H1 (cell line): ENCODE measurements around the gene DPF3. TPM values are rescaled to one million over a fixed set of nuclear protein-coding genes. Genes with fewer than 3 reads are reported as not detected.

Source experiments
- CTCF ChIA-PET: fragments of 300-600 bp; sonication (Branson Sonifier 250); formaldehyde crosslinking; loops from one replicate; lab custom pipeline; 2021; ENCODE audit not compliant: partially characterized antibody; lab: Charles Lee
- POLR2A ChIA-PET: fragments of 300-600 bp; sonication (Branson Sonifier 250); formaldehyde crosslinking; loops from one replicate; lab custom pipeline; 2021; ENCODE audit warnings: inconsistent platforms; ENCODE audit not compliant: partially characterized antibody; lab: Charles Lee
- DNase-seq, 2 experiments: peaks; one replicate each; pipeline versions ENCODE4 v3.0.0 to v3.0.0-alpha.2; 2010 to 2022; ENCODE audit warnings: low spot score in 2 of 2, low read depth in 1 of 2, mixed read lengths in 1 of 2
- FAIRE-seq: peaks from 2 replicates; lab custom pipeline; 2011; peaks lifted over from hg19 to GRCh38; lab: Jason Lieb, UNC
- H2AFZ ChIP-seq: 2 replicates; pipeline ENCODE4 v1.8.1; 2012; ENCODE audit warnings: low read length, inconsistent platforms
- H2AK5ac ChIP-seq: 2 replicates; pipeline ENCODE4 v1.6.1; 2013; ENCODE audit warnings: low read depth, low read length
- H2BK120ac ChIP-seq: replicated peaks from 2 replicates; pipeline ENCODE3; 2013; ENCODE audit warnings: low read depth, low read length, inconsistent platforms
- H2BK12ac ChIP-seq: 2 replicates; pipeline ENCODE4 v1.6.1; 2013; ENCODE audit warnings: low read depth, low read length
- H2BK15ac ChIP-seq: 2 replicates; pipeline ENCODE4 v1.6.1; 2013; ENCODE audit warnings: low read length
- H2BK20ac ChIP-seq: 2 replicates; pipeline ENCODE4 v1.6.1; 2013; ENCODE audit warnings: low read length
- H2BK5ac ChIP-seq: 2 replicates; pipeline ENCODE4 v1.6.1; 2013; ENCODE audit warnings: low read depth, low read length
- H3K14ac ChIP-seq: 2 replicates; pipeline ENCODE4 v1.6.1; 2013; ENCODE audit warnings: inconsistent platforms; ENCODE audit not compliant: insufficient read length
- H3K18ac ChIP-seq: 2 replicates; pipeline ENCODE4 v1.6.1; 2013; ENCODE audit warnings: low read length; ENCODE audit errors: extremely low read depth
- H3K23ac ChIP-seq: 2 replicates; pipeline ENCODE4 v1.6.1; 2013; ENCODE audit warnings: inconsistent platforms; ENCODE audit not compliant: insufficient read length
- H3K23me2 ChIP-seq: 2 replicates; pipeline ENCODE4 v1.6.1; 2013; ENCODE audit warnings: low read depth, low read length
- H3K27ac ChIP-seq: 2 replicates; pipeline ENCODE4 v1.6.1; 2011; ENCODE audit warnings: low read depth, low read length, inconsistent platforms
- H3K27me3 ChIP-seq, 4 experiments: replicated peaks in 1 of 4; 1 replicate in 1 of 4; 2 replicates in 3 of 4; pipeline versions ENCODE4 v1.6.1 to v1.8.1; 2011 to 2013; ENCODE audit warnings: low read length in 3 of 4, mild to moderate bottlenecking in 3 of 4, inconsistent platforms in 2 of 4, mixed read lengths in 2 of 4, moderate library complexity in 1 of 4; ENCODE audit not compliant: control insufficient read depth in 3 of 4, insufficient read depth in 3 of 4; ENCODE audit errors: extremely low read depth in 1 of 4
- H3K36me3 ChIP-seq, 4 experiments: 2 replicates each; pipeline versions ENCODE4 v1.6.1 to v1.8.1; 2011 to 2013; ENCODE audit warnings: mild to moderate bottlenecking in 4 of 4, low read length in 3 of 4, moderate library complexity in 2 of 4, control low read depth in 1 of 4, inconsistent platforms in 1 of 4; ENCODE audit not compliant: insufficient read depth in 4 of 4, control insufficient read depth in 2 of 4
- H3K4ac ChIP-seq: replicated peaks from 2 replicates; pipeline ENCODE3; 2013; ENCODE audit warnings: low read length, low read depth, mixed read lengths, inconsistent platforms; ENCODE audit not compliant: insufficient read length
- H3K4me1 ChIP-seq, 4 experiments: replicated peaks in 1 of 4; 1 replicate in 1 of 4; 2 replicates in 3 of 4; pipeline versions ENCODE4 v1.6.1 to v1.8.1; 2011 to 2013; ENCODE audit warnings: low read length in 3 of 4, inconsistent platforms in 2 of 4, mixed read lengths in 1 of 4; ENCODE audit not compliant: insufficient read depth in 4 of 4, control insufficient read depth in 3 of 4
- H3K4me2 ChIP-seq, 2 experiments: 2 replicates each; pipeline versions ENCODE4 v1.6.1 to v1.8.1; 2011 to 2013; ENCODE audit warnings: low read depth in 2 of 2, low read length in 2 of 2, control low read depth in 1 of 2, inconsistent platforms in 1 of 2, mild to moderate bottlenecking in 1 of 2; ENCODE audit not compliant: insufficient read depth in 1 of 2
- H3K4me3 ChIP-seq, 4 experiments: fragments of 200-600, 300-600 bp in 1 of 4; sonication (generic), shearing (Covaris generic), sonication (Bioruptor Twin) in 1 of 4; 2 replicates each; pipeline versions ENCODE4 v1.5.1 to v1.8.1; 2011 to 2016; ENCODE audit warnings: low read length in 4 of 4, low read depth in 3 of 4, control low read depth in 2 of 4, inconsistent platforms in 2 of 4, mild to moderate bottlenecking in 2 of 4, mixed read lengths in 1 of 4, moderate library complexity in 1 of 4; ENCODE audit not compliant: insufficient read depth in 2 of 4; ENCODE audit errors: extremely low read depth in 1 of 4
- H3K56ac ChIP-seq: replicated peaks from 2 replicates; pipeline ENCODE3; 2013; ENCODE audit warnings: low read depth, mild to moderate bottlenecking, mixed read lengths, low read length, inconsistent platforms; ENCODE audit not compliant: insufficient read length
- H3K79me1 ChIP-seq: 2 replicates; pipeline ENCODE4 v1.6.1; 2013; ENCODE audit warnings: low read depth, low read length, control low read depth
- H3K79me2 ChIP-seq, 2 experiments: 2 replicates each; pipeline versions ENCODE4 v1.6.1 to v1.8.1; 2012 to 2013; ENCODE audit warnings: low read length in 2 of 2, mild to moderate bottlenecking in 2 of 2, inconsistent platforms in 1 of 2; ENCODE audit not compliant: insufficient read depth in 2 of 2, control insufficient read depth in 1 of 2
- H3K9ac ChIP-seq, 4 experiments: replicated peaks in 1 of 4; 1 replicate in 1 of 4; 2 replicates in 3 of 4; pipeline versions ENCODE4 v1.6.1 to v1.8.1; 2011 to 2013; ENCODE audit warnings: low read depth in 3 of 4, low read length in 3 of 4, control low read depth in 2 of 4, mild to moderate bottlenecking in 2 of 4, moderate library complexity in 2 of 4, inconsistent platforms in 1 of 4; ENCODE audit errors: extremely low read depth in 1 of 4
- H3K9me3 ChIP-seq, 2 experiments: 2 replicates each; pipeline versions ENCODE4 v1.6.1 to v1.8.1; 2012 to 2013; ENCODE audit warnings: mild to moderate bottlenecking in 2 of 2, moderate library complexity in 2 of 2, control low read depth in 1 of 2, inconsistent platforms in 1 of 2, low read depth in 1 of 2, low read length in 1 of 2, mixed read lengths in 1 of 2; ENCODE audit not compliant: insufficient read depth in 2 of 2
- H4K20me1 ChIP-seq, 2 experiments: replicated peaks in 1 of 2; 2 replicates each; pipeline versions ENCODE3 to v1.8.1; 2011 to 2013; ENCODE audit warnings: inconsistent platforms in 2 of 2, low read length in 2 of 2, mild to moderate bottlenecking in 1 of 2; ENCODE audit not compliant: insufficient read depth in 2 of 2, control insufficient read depth in 1 of 2
- H4K5ac ChIP-seq: 2 replicates; pipeline ENCODE4 v1.6.1; 2013; ENCODE audit warnings: low read length, low read depth, mixed read lengths, inconsistent platforms; ENCODE audit not compliant: insufficient read length
- H4K8ac ChIP-seq: 2 replicates; pipeline ENCODE4 v1.8.0; 2013; ENCODE audit warnings: mild to moderate bottlenecking, moderate library complexity, low read length, inconsistent platforms; ENCODE audit not compliant: insufficient read depth; ENCODE audit errors: extremely low read depth
- H4K91ac ChIP-seq: replicated peaks from 2 replicates; pipeline ENCODE3; 2013; ENCODE audit warnings: low read length, mixed read lengths, inconsistent platforms; ENCODE audit not compliant: insufficient read length
- BRCA1 ChIP-seq: IDR thresholded peaks from 2 replicates; pipeline ENCODE4 v1.6.1; 2012; ENCODE audit warnings: low read depth, low read length, improper control_type of control experiment
- CBX8 ChIP-seq: fragments of 300-800, 300-1000 bp; sonication (generic); IDR thresholded peaks from 2 replicates; pipeline ENCODE4 v1.7.1; 2016; ENCODE audit warnings: low read depth, low read length, borderline replicate concordance
- E2F6 ChIP-seq: IDR thresholded peaks from 2 replicates; pipeline ENCODE4 v1.6.1; 2012; ENCODE audit warnings: inconsistent platforms
- FOSL1 ChIP-seq: IDR thresholded peaks from 2 replicates; pipeline ENCODE4 v1.6.1; 2011; ENCODE audit warnings: mild to moderate bottlenecking, low read depth, low read length, moderate library complexity; ENCODE audit not compliant: insufficient read depth
- GTF2F1 ChIP-seq: IDR thresholded peaks from 2 replicates; pipeline ENCODE4 v1.6.1; 2012; ENCODE audit warnings: low read depth, low read length, improper control_type of control experiment, borderline replicate concordance
- HDAC6 ChIP-seq: IDR thresholded peaks from one replicate; pipeline ENCODE4 v1.7.1; 2012; ENCODE audit warnings: low read depth, mild to moderate bottlenecking, inconsistent platforms, low read length, moderate library complexity
- USF2 ChIP-seq: IDR thresholded peaks from 2 replicates; pipeline ENCODE4 v1.6.1; 2011; ENCODE audit warnings: low read length, improper control_type of control experiment
- WGBS, 2 experiments: shearing (Covaris generic) in 1 of 2; methylation state at CpG; one replicate each; pipeline versions ENCODE4 v1.1.6 to v1.1.7; 2013 to 2015; ENCODE audit warnings: low lambda C conversion rate in 2 of 2, mixed read lengths in 2 of 2, inconsistent platforms in 1 of 2, low coverage in 1 of 2, missing lambda C conversion rate in 1 of 2; ENCODE audit not compliant: insufficient replicate concordance in 2 of 2, insufficient coverage in 1 of 2, insufficient read length in 1 of 2; ENCODE audit errors: extremely low coverage in 1 of 2, missing lambda C conversion rate in 1 of 2; 5-methylcytosine and 5-hydroxymethylcytosine counted together
- polyA plus RNA-seq, 7 experiments: library from polyadenylated mRNA; depleted of rRNA in 3 of 7; stranded (reverse) in 5 of 7; unstranded in 2 of 7; fragments of >200 nt in 5 of 7; fragments of 200-250 nt in 2 of 7; gene quantifications; 1 replicate in 5 of 7; 2 replicates in 1 of 7; 4 replicates in 1 of 7; pipeline versions ENCODE4 v1.2.1 to v1.2.3, GENCODE V29; 2011 to 2013; ENCODE audit warnings: missing spikeins in 2 of 7, mixed read lengths in 2 of 7
- total RNA-seq: library from RNA; stranded (reverse); fragmentation: NEBNext Ultra II Directional; extraction: Animal tissue kit (Norgen Biotek cat#: 25700); gene quantifications from 2 replicates; pipeline ENCODE4 v1.2.1, GENCODE V29; 2021

The DPF3 gene
- total and polyA plus RNA-seq, 2 of the 8 experiments (the other 6 are each of a cell fraction or from before 2014, with no cell fraction given), result 0.19 TPM; not detected in 1

- Histone ChIP-seq H3K4ac (no peak overlapping the region), H4K8ac (no peak overlapping the region), H2BK5ac (no peak overlapping the region), H3K27me3 (peaks cover 3 to 31% (median 21%) of the 10 kb centered on the region in 4 experiments; a peak in 6 of 7 replicates), H2BK120ac (no peak overlapping the region), H3K79me2 (no peaks in the 10 kb centered on the region), H4K5ac (no peak overlapping the region), H3K23me2 (no peaks in the 10 kb centered on the region; the same call in 1 of the 2 replicates)
- CTCF ChIA-PET, result no interaction called here
- TF ChIP-seq USF2 (no peak), GTF2F1 (no peak), E2F6 (no peak), BRCA1 (no peak), HDAC6 (no peak), FOSL1 (no peak), CBX8 (no peak)
- TF ChIP-seq, all 59 proteins: peak for 0
- H3K23ac ChIP-seq, result no peak overlapping the region
- H3K9me3 ChIP-seq, result peaks cover 0 to 4% of the 10 kb centered on the region in 2 experiments; a peak in 1 of 4 replicates
- H3K9ac ChIP-seq, result no peak overlapping the region
- no peak overlapping the region for H3K18ac ChIP-seq
- H3K56ac ChIP-seq, result no peak overlapping the region
- peak overlapping the region; percentile 95 for H2AK5ac ChIP-seq
- H4K20me1 ChIP-seq, result peaks cover 0 to 2% of the 10 kb centered on the region in 2 experiments
- 91% methylated on average over 2 of the region's 2 CpGs; no CpG with 5 or more reads in 1 of the 2 experiments for WGBS, 2 experiments
- no peak overlapping the region; the same call in 1 of the 2 replicates for H2BK12ac ChIP-seq
- no peak overlapping the region for H3K14ac ChIP-seq
- H2BK20ac ChIP-seq, result no peak overlapping the region
- peak overlapping the region; percentile 49; the same call in 1 of the 2 replicates for H2BK15ac ChIP-seq
- no peak overlapping the region for H3K4me3 ChIP-seq
- FAIRE-seq (no peak), DNase-seq (no peak)
- no peak overlapping the region for H3K27ac ChIP-seq
- no peaks in the 10 kb centered on the region for H3K36me3 ChIP-seq
- H4K91ac ChIP-seq, result no peak overlapping the region
- H2AFZ ChIP-seq, result no peak overlapping the region
- H3K4me2 ChIP-seq, result no peak overlapping the region
- POLR2A ChIA-PET, result no interaction called here
- peaks cover 7 to 17% (median 11%) of the 10 kb centered on the region in 4 experiments for H3K4me1 ChIP-seq
- no peaks in the 10 kb centered on the region for H3K79me1 ChIP-seq
These were observed 93.6 kb downstream of the DPF3 start for GRCh38 chr14:72800296-72800695.
